ENCODE data around the gene GPC6.

Gene GPC6

GRCh38 chr13:93286047-93286446, 59.4 kb downstream of the GPC6 start:
- H3K27me3 ChIP-seq (replicated peaks; ENCODE audit: insufficient read depth, low read length) = no peaks in the 10 kb centered on the region
- no peak overlapping the region for H3K4me3 ChIP-seq (ENCODE audit: low read length)
- no peak overlapping the region for H2AFZ ChIP-seq (ENCODE audit: low read length)
- H3K4me1 ChIP-seq (ENCODE audit: low read length) = no peaks in the 10 kb centered on the region
- no peak overlapping the region for H3K9ac ChIP-seq (ENCODE audit: low read length)
- no peaks in the 10 kb centered on the region for H3F3A ChIP-seq (ENCODE audit: insufficient read depth, low read length)
- H3K27ac ChIP-seq (ENCODE audit: low read length) = no peak overlapping the region
- no peaks in the 10 kb centered on the region for H3K9me2 ChIP-seq (replicated peaks; ENCODE audit: insufficient read depth, low read length)
- no peak overlapping the region for H3K4me2 ChIP-seq (ENCODE audit: low read depth, low read length)
- H3K79me2 ChIP-seq (ENCODE audit: low read length) = no peaks in the 10 kb centered on the region
- H4K20me1 ChIP-seq (ENCODE audit: insufficient read depth, low read length) = no peaks in the 10 kb centered on the region
- no peak for DNase-seq
- no peaks in the 10 kb centered on the region for H3K36me3 ChIP-seq (replicated peaks; ENCODE audit: insufficient read depth, low read length)
- TF ChIP-seq EZH2 (optimal IDR thresholded peaks at IDR 0.05; ENCODE audit: low read depth, low read length) (no peak), EZH2phosphoT487 (IDR thresholded peaks at IDR 0.05; ENCODE audit: low read length) (no peak), CTCF (IDR thresholded peaks at IDR 0.05; ENCODE audit: low read length) (no peak)
- H3K9me3 ChIP-seq (replicated peaks; ENCODE audit: insufficient read depth, low read length) = no peaks in the 10 kb centered on the region

GRCh38 chr13:93289053-93289452, 62.4 kb downstream of the GPC6 start:
- no peaks in the 10 kb centered on the region for H4K20me1 ChIP-seq (ENCODE audit: insufficient read depth, low read length)
- DNase-seq = no peak
- no peaks in the 10 kb centered on the region for H3K4me1 ChIP-seq (ENCODE audit: low read length)
- no peaks in the 10 kb centered on the region for H3K9me2 ChIP-seq (replicated peaks; ENCODE audit: insufficient read depth, low read length)
- H3K36me3 ChIP-seq (replicated peaks; ENCODE audit: insufficient read depth, low read length) = no peaks in the 10 kb centered on the region
- H3F3A ChIP-seq (ENCODE audit: insufficient read depth, low read length) = no peaks in the 10 kb centered on the region
- TF ChIP-seq EZH2 (optimal IDR thresholded peaks at IDR 0.05; ENCODE audit: low read depth, low read length) (no peak), CTCF (IDR thresholded peaks at IDR 0.05; ENCODE audit: low read length) (no peak), EZH2phosphoT487 (IDR thresholded peaks at IDR 0.05; ENCODE audit: low read length) (no peak)
- H3K27ac ChIP-seq (ENCODE audit: low read length) = no peak overlapping the region
- no peak overlapping the region for H3K9ac ChIP-seq (ENCODE audit: low read length)
- no peak overlapping the region for H2AFZ ChIP-seq (ENCODE audit: low read length)
- H3K4me2 ChIP-seq (ENCODE audit: low read depth, low read length) = no peak overlapping the region
- H3K9me3 ChIP-seq (replicated peaks; ENCODE audit: insufficient read depth, low read length) = no peaks in the 10 kb centered on the region
- H3K4me3 ChIP-seq (ENCODE audit: low read length) = no peak overlapping the region
- H3K27me3 ChIP-seq (replicated peaks; ENCODE audit: insufficient read depth, low read length) = no peaks in the 10 kb centered on the region
- no peaks in the 10 kb centered on the region for H3K79me2 ChIP-seq (ENCODE audit: low read length)

- Histone ChIP-seq H3K4me1 (ENCODE audit: low read length) (no peaks in the 10 kb centered on the region), H3K9me2 (replicated peaks; ENCODE audit: insufficient read depth, low read length) (no peaks in the 10 kb centered on the region), H3K4me3 (ENCODE audit: low read length) (no peak overlapping the region), H3K27ac (ENCODE audit: low read length) (no peak overlapping the region), H3F3A (ENCODE audit: insufficient read depth, low read length) (no peaks in the 10 kb centered on the region), H3K4me2 (ENCODE audit: low read depth, low read length) (no peak overlapping the region), H3K9me3 (replicated peaks; ENCODE audit: insufficient read depth, low read length) (no peaks in the 10 kb centered on the region), H3K9ac (ENCODE audit: low read length) (no peak overlapping the region), H2AFZ (ENCODE audit: low read length) (no peak overlapping the region), H3K27me3 (replicated peaks; ENCODE audit: insufficient read depth, low read length) (no peaks in the 10 kb centered on the region), H3K36me3 (replicated peaks; ENCODE audit: insufficient read depth, low read length) (no peaks in the 10 kb centered on the region), H3K79me2 (ENCODE audit: low read length) (no peaks in the 10 kb centered on the region), H4K20me1 (ENCODE audit: insufficient read depth, low read length) (no peaks in the 10 kb centered on the region)
- no peak for DNase-seq
- TF ChIP-seq EZH2 (optimal IDR thresholded peaks at IDR 0.05; ENCODE audit: low read depth, low read length) (no peak), EZH2phosphoT487 (IDR thresholded peaks at IDR 0.05; ENCODE audit: low read length) (no peak), CTCF (IDR thresholded peaks at IDR 0.05; ENCODE audit: low read length) (no peak)
These were observed 63.2 kb downstream of the GPC6 start for GRCh38 chr13:93289842-93290241.
